ENCODE data around the gene FOXD1.

DNA sequence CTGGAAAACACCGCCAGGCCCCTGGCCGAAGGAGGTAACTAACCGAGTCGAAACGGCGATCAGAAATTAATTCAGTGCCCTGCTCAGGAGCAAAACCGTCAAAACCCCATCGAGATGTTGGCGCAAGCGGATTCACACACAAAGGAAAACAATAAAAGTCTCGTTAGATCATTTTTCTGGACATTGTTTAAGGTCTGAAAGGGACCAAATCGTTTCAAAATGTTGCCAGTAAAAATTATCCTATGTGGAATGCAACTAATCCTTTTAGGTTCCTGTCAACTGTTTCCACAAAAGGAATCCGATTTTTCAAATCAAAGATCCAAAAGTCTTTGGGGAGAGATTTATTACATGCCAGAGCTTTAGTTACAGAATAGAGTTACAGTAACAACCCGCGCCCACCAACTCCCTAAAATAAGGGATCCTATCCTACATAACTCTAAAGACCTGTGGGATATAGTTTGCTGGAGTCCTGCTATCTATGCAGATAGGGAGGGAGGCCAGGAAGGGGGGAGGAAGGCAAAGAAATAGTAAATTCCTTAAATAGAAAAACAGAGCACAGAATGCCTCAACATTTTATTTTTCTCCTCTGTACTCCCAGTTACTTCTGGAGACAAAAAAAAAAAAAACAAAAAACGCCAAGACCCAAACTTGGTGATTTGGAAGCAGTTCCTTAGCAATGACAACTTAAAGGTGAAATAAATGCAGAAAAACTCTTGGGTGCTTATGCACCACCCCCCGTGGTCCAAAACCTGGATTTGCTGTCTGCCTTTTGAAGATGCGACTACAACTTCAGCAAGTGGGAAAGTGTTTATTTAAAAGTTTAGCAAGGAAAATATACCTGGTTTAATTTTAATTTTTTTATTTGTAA is 10.6 kb downstream of the FOXD1 start:
- TF ChIP-seq, protein P1, sequence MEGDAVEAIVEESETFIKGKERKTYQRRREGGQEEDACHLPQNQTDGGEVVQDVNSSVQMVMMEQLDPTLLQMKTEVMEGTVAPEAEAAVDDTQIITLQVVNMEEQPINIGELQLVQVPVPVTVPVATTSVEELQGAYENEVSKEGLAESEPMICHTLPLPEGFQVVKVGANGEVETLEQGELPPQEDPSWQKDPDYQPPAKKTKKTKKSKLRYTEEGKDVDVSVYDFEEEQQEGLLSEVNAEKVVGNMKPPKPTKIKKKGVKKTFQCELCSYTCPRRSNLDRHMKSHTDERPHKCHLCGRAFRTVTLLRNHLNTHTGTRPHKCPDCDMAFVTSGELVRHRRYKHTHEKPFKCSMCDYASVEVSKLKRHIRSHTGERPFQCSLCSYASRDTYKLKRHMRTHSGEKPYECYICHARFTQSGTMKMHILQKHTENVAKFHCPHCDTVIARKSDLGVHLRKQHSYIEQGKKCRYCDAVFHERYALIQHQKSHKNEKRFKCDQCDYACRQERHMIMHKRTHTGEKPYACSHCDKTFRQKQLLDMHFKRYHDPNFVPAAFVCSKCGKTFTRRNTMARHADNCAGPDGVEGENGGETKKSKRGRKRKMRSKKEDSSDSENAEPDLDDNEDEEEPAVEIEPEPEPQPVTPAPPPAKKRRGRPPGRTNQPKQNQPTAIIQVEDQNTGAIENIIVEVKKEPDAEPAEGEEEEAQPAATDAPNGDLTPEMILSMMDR (IDR thresholded peaks at IDR 0.05), result no peak
- no peak for TF ChIP-seq POLR2A (IDR thresholded peaks at IDR 0.05)
